Suprapubic skin (tissue), 4 donors: ENCODE measurements around the gene LRRC28. TPM values are rescaled to one million over a fixed set of nuclear protein-coding genes. Genes with fewer than 3 reads are reported as not detected.

ENCODE experiments used
- DNase-seq, 2 donors: peaks; one replicate each; pipeline ENCODE4 v3.0.0-alpha.2; 2019; ENCODE audit warnings: low spot score in 2 of 2
- H3K27ac ChIP-seq: fragments of 200-600 bp; sonication (generic); one replicate; pipeline ENCODE4 v1.5.1; 2019
- H3K27me3 ChIP-seq: fragments of 200-600 bp; sonication (generic); one replicate; pipeline ENCODE4 v1.5.1; 2019
- H3K36me3 ChIP-seq: fragments of 200-600 bp; sonication (generic); one replicate; pipeline ENCODE4 v1.5.1; 2019
- H3K4me1 ChIP-seq: fragments of 200-600 bp; sonication (generic); one replicate; pipeline ENCODE4 v1.5.1; 2019
- H3K4me3 ChIP-seq: fragments of 200-600 bp; sonication (generic); one replicate; pipeline ENCODE4 v1.5.1; 2019; ENCODE audit warnings: mild to moderate bottlenecking
- H3K9me3 ChIP-seq: fragments of 200-600 bp; sonication (generic); one replicate; pipeline ENCODE4 v1.5.1; 2019
- EP300 ChIP-seq: sonication (generic); formaldehyde crosslinking; IDR thresholded peaks from one replicate; pipeline ENCODE4 v1.6.1; 2017; ENCODE audit warnings: antibody characterized with exemption
- POLR2A ChIP-seq, 2 donors: fragments of 450-650 bp; IDR thresholded peaks; one replicate each; pipeline ENCODE4 v1.6.1; 2017; ENCODE audit warnings: antibody characterized with exemption in 2 of 2, mild to moderate bottlenecking in 2 of 2, moderate library complexity in 2 of 2
- POLR2AphosphoS5 ChIP-seq, 3 donors: sonication (generic); formaldehyde crosslinking; IDR thresholded peaks; one replicate each; pipeline ENCODE4 v1.6.1; 2017; ENCODE audit warnings: antibody characterized with exemption in 3 of 3
- WGBS: methylation state at CpG from one replicate; pipeline ENCODE4 v1.1.5; 2018; 5-methylcytosine and 5-hydroxymethylcytosine counted together
- total RNA-seq, 4 donors: library from RNA; depleted of rRNA; stranded (reverse); fragments of >200 nt; gene quantifications; one replicate each; pipeline ENCODE4 v1.1.0, GENCODE V29; 2016
- TF ChIP-seq, protein P1 (sequence below), 2 donors: fragments of 200-600 bp in 1 of 2; fragments of 450-650 bp in 1 of 2; sonication (generic) in 1 of 2; IDR thresholded peaks; one replicate each; pipeline ENCODE4 v1.5.1; 2016 to 2019; ENCODE audit warnings: antibody characterized with exemption in 2 of 2, mild to moderate bottlenecking in 1 of 2, moderate library complexity in 1 of 2

Gene LRRC28
- total RNA-seq, 4 donors from 2014 or later: 26.4 to 80.5 (median 36.5) TPM

DNA sequence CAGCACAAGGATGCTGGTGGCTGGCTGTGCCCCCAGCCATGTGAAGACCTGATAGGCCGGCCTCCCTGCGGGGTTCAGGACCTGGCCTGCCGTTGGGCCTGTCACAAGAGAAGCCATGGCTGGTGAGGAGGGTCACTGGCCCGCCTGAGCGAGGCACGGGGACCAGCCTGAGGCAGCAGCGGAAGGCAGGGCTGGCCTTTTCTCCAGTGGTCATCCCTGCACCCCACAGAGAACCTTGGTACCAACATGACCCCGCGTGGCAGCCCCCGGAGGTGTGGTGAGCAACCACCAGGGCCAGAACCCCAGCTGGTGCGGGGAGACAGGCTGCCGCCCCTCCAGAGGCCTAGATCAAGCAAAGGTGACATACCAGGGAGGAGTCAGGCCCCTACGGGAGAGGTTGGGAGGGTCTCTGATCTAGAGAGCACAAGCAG lies 180.4 kb downstream of the LRRC28 start:
- H3K4me1 ChIP-seq: peaks cover 62% of the 10 kb centered on the region
- 100% methylated on average over 5 of the region's 13 CpGs for WGBS
- H3K9me3 ChIP-seq: no peaks in the 10 kb centered on the region
- TF ChIP-seq POLR2A (IDR thresholded peaks at IDR 0.05): no peak
- no peak for TF ChIP-seq POLR2AphosphoS5 (IDR thresholded peaks at IDR 0.05)
- TF ChIP-seq EP300: no peak
- TF ChIP-seq, protein P1, sequence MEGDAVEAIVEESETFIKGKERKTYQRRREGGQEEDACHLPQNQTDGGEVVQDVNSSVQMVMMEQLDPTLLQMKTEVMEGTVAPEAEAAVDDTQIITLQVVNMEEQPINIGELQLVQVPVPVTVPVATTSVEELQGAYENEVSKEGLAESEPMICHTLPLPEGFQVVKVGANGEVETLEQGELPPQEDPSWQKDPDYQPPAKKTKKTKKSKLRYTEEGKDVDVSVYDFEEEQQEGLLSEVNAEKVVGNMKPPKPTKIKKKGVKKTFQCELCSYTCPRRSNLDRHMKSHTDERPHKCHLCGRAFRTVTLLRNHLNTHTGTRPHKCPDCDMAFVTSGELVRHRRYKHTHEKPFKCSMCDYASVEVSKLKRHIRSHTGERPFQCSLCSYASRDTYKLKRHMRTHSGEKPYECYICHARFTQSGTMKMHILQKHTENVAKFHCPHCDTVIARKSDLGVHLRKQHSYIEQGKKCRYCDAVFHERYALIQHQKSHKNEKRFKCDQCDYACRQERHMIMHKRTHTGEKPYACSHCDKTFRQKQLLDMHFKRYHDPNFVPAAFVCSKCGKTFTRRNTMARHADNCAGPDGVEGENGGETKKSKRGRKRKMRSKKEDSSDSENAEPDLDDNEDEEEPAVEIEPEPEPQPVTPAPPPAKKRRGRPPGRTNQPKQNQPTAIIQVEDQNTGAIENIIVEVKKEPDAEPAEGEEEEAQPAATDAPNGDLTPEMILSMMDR (IDR thresholded peaks at IDR 0.05): no peak
- H3K36me3 ChIP-seq: no peaks in the 10 kb centered on the region
- peak; percentile 60 to 80 for DNase-seq
- H3K27ac ChIP-seq: no peak overlapping the region
- no peaks in the 10 kb centered on the region for H3K27me3 ChIP-seq
- no peak overlapping the region for H3K4me3 ChIP-seq

DNA sequence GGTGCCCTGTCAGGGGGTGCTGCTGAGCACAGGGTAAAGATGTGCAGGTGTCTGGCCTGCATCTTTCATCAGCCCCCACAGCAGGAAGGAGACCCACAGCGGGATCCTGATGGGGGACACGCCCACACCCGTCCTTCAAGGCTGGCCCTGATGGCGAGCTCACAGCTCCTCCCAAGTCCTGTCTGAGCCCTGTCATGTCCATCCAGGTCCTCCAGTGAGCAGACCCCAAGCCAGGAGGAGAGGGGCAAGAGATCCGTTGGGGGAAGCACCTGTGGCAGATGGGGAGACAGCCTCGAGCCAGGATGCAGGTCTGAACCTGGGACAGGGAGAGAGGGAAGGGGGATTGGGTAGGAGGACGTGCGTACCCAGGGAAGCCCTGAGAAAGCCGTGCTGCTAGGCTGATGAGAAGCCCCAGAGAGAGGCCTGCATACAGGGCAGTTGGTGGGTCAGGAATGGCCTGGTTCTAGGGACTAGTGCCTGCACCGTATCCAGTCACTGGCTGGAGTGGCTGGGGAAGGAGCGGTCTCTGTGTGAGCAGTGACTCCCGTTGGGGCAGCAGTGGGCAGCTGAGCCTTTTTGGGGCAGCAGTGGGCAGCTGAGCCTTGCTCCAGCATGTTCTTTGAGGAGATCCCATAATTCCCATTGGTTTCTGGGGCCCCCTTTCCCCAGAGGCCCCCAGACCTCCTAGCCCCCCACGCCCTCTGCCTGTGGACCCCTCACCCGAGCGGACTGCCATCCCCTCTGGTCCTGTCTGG lies 181.2 kb downstream of the LRRC28 start:
- H3K4me1 ChIP-seq: peaks cover 67% of the 10 kb centered on the region
- WGBS: 91% methylated on average over 6 of the region's 15 CpGs
- H3K9me3 ChIP-seq: no peaks in the 10 kb centered on the region
- no peak overlapping the region for H3K4me3 ChIP-seq
- peak overlapping the region; percentile 32 for H3K27ac ChIP-seq
- TF ChIP-seq, protein P1 (IDR thresholded peaks at IDR 0.05): no peak
- TF ChIP-seq EP300: no peak
- DNase-seq: peak; percentile 61 to 75
- no peaks in the 10 kb centered on the region for H3K36me3 ChIP-seq
- H3K27me3 ChIP-seq: no peaks in the 10 kb centered on the region

DNA sequence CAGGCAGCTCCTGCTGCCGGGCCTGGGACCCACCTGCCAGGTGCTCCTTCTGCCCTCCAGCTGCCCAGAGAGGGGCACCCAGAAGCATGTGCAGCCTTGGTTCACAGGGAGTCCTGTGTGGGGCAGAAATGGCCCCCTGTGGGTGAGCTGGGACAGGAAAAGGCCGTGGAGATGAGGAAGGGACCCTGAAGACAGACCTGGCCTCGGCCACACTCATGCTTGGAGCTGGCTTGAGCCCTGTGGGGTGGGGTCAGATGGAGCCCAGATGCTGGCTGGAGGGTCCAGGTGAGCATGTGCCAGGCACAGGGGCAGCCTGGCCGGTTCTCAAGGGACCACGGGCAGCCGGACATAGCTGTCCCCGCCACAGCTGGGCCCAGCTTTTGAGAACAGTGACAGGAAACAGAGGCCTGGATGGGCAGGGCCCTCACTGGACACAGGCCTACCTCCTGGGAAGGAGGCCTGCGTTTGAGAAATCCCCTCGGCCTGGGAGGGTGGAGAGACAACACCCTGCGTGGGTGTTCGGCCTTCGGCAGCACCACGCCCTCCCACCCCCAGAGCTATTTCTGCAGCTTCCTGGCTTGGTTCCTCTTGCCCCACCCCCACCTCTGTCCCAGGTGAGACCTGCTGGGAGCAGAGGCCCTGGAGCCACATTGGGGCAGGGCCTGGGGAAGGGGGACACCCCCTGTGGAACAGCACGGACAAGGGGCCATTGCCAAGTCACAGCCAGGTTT lies 181.9 kb downstream of the LRRC28 start:
- no peak for TF ChIP-seq EP300
- no peak for TF ChIP-seq POLR2AphosphoS5 (IDR thresholded peaks at IDR 0.05)
- TF ChIP-seq, protein P1 (IDR thresholded peaks at IDR 0.05): no peak
- no peak for TF ChIP-seq POLR2A (IDR thresholded peaks at IDR 0.05)
- 47% methylated on average over 4 of the region's 14 CpGs for WGBS
- Histone ChIP-seq H3K9me3 (no peaks in the 10 kb centered on the region), H3K4me1 (peaks cover 72% of the 10 kb centered on the region), H3K4me3 (no peak overlapping the region), H3K27me3 (no peaks in the 10 kb centered on the region), H3K36me3 (no peaks in the 10 kb centered on the region), H3K27ac (peak overlapping the region; percentile 32)
- DNase-seq: peak; percentile 70 to 71

DNA sequence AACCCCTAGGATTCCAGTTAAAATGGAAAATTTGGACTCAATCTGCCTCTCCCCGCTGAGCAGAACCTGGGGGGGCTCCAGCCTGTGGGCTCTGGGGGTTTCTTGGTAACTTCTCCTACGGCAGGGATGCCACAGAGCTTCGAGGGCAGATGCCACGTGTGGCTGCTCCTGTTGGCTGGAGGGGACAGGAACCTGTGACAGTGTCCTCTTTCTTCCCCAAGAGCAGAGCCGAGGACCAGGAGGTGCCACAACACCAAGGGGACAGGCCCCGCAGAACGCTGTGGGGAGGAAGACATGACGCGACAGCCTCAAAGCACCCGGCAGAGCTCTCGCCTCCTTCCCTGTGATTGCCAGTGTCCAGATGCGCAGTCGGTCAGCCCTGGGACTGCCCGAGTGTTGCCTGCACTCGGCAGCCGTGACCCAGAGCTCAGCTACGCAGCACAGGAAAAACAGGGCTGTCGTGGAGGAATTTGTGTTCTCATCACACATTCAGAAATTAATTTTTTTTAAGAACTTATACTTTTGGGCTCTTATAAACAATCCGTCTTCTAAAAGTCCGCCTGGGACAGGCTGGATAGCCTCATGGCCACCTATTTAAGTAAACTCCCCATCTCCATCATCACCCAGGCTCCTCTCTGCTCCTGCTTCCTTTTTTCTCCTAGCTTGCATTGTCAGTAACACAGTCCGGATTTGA lies 182.6 kb downstream of the LRRC28 start:
- peak; percentile 56 to 75 for DNase-seq

More for the DNA sequence above, 182.6 kb downstream of the LRRC28 start:
- Histone ChIP-seq H3K4me1 (peaks cover 72% of the 10 kb centered on the region), H3K27ac (peak overlapping the region; percentile 63), H3K36me3 (no peaks in the 10 kb centered on the region), H3K9me3 (no peaks in the 10 kb centered on the region), H3K27me3 (no peaks in the 10 kb centered on the region), H3K4me3 (no peak overlapping the region)
- WGBS: 66% methylated on average over 18 of the region's 21 CpGs
- TF ChIP-seq POLR2AphosphoS5 (IDR thresholded peaks at IDR 0.05) (no peak), EP300 (no peak), POLR2A (IDR thresholded peaks at IDR 0.05) (no peak)
- TF ChIP-seq, protein P1 (IDR thresholded peaks at IDR 0.05): no peak
